ENCODE results near the gene GNAT1. TPM values are rescaled to one million over a fixed set of nuclear protein-coding genes. Genes with fewer than 3 reads are reported as not detected.

GNAT1 gene
- total RNA-seq, 1 experiment from 2014 or later, result not detected

- Histone ChIP-seq H4K5ac (ENCODE audit: insufficient read length, low read depth, low read length) (no peak overlapping the region), H2AK5ac (ENCODE audit: insufficient read length, low read length) (no peak overlapping the region), H2BK20ac (ENCODE audit: low read depth, low read length, poor library complexity, severe bottlenecking) (no peak overlapping the region), H4K20me1 (ENCODE audit: control insufficient read depth, insufficient read depth, insufficient read length) (no peaks in the 10 kb centered on the region), H3K9me3 (ENCODE audit: control insufficient read depth, low read depth, low read length) (no peaks in the 10 kb centered on the region), H3K23me2 (ENCODE audit: insufficient read length, low read depth, low read length, poor library complexity, severe bottlenecking) (no peaks in the 10 kb centered on the region), H3K27me3 (ENCODE audit: insufficient read depth, low read length) (no peaks in the 10 kb centered on the region), H3K9ac (ENCODE audit: extremely low read depth, insufficient read length, low read length) (no peak overlapping the region), H3K23ac (ENCODE audit: insufficient read length, low read depth, low read length) (no peak overlapping the region), H3K4me2 (ENCODE audit: insufficient read depth, insufficient read length, low read length) (no peak overlapping the region), H3K79me2 (ENCODE audit: insufficient read depth, low read length) (no peaks in the 10 kb centered on the region), H3K4me1 (ENCODE audit: insufficient read depth, low read length) (no peaks in the 10 kb centered on the region), H3T11ph (ENCODE audit: low read length) (no peak overlapping the region), H2BK120ac (ENCODE audit: low read depth, low read length, poor library complexity, severe bottlenecking) (no peak overlapping the region), H3K79me1 (ENCODE audit: insufficient read depth, low read depth, low read length, poor library complexity, severe bottlenecking) (no peaks in the 10 kb centered on the region), H2BK15ac (ENCODE audit: low read depth, low read length) (no peak overlapping the region), H2BK12ac (ENCODE audit: insufficient read length, low read depth, low read length) (no peak overlapping the region), H3K56ac (ENCODE audit: insufficient read length, low read depth, low read length) (no peak overlapping the region), H4K91ac (ENCODE audit: insufficient read length, low read depth, low read length) (no peak overlapping the region), H4K8ac (replicated peaks; ENCODE audit: insufficient read length, low read depth, low read length) (no peak overlapping the region), H3K14ac (ENCODE audit: insufficient read depth, low read length) (no peak overlapping the region), H3K27ac (ENCODE audit: insufficient read length, low read depth, low read length) (no peak overlapping the region), H3K18ac (ENCODE audit: insufficient read length, low read depth, low read length) (no peak overlapping the region), H2BK5ac (ENCODE audit: insufficient read length, low read length) (no peak overlapping the region), H3K4ac (ENCODE audit: low read depth, low read length) (no peak overlapping the region), H2AFZ (ENCODE audit: low read length) (no peak overlapping the region)
- no CpG with 5 or more reads among the region's 10 CpGs for WGBS (ENCODE audit: extremely low coverage, insufficient read length, low lambda C conversion rate)
- TF ChIP-seq CTCF (conservative IDR thresholded peaks at IDR 0.05), result no peak
- Mint-ChIP-seq H3K9me3 (no peaks in the 10 kb centered on the region), H3K4me3 (no peak overlapping the region), H3K27ac (no peak overlapping the region; a peak in 2 of 7 replicates), H3K36me3 (ENCODE audit: insufficient read depth in 1 of 3, low read depth in 3 of 3) (no peaks in the 10 kb centered on the region), H3K27me3 (ENCODE audit: low read depth) (peaks cover 7% of the 10 kb centered on the region), H3K4me1 (no peaks in the 10 kb centered on the region)
- DNase-seq, result no peak
Observed at GRCh38 chr3:50217681-50218080, 26.3 kb downstream of the GNAT1 start.
